ENCODE data around the gene CNN3.

Gene CNN3

DNA sequence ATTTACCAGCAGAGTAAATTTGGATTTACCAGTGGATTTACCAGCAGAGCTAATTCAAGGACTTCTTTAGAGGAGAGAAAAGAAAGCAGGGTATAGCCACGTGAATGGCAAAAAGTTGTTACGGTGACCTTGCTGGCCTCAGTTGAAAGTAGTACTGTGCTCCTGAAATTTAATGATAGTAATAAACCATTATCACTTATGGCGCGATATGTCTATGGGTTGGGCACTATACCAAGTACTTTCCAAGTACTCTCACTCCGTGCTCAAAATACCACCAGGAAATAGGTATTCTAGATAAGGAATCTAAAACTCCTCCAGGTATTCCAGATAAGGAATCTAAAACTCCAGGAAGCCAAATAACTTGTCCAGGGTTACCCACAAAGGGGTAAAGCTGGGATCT, 70.9 kb downstream of the CNN3 start:
- TF ChIP-seq, protein P1, sequence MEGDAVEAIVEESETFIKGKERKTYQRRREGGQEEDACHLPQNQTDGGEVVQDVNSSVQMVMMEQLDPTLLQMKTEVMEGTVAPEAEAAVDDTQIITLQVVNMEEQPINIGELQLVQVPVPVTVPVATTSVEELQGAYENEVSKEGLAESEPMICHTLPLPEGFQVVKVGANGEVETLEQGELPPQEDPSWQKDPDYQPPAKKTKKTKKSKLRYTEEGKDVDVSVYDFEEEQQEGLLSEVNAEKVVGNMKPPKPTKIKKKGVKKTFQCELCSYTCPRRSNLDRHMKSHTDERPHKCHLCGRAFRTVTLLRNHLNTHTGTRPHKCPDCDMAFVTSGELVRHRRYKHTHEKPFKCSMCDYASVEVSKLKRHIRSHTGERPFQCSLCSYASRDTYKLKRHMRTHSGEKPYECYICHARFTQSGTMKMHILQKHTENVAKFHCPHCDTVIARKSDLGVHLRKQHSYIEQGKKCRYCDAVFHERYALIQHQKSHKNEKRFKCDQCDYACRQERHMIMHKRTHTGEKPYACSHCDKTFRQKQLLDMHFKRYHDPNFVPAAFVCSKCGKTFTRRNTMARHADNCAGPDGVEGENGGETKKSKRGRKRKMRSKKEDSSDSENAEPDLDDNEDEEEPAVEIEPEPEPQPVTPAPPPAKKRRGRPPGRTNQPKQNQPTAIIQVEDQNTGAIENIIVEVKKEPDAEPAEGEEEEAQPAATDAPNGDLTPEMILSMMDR (IDR thresholded peaks at IDR 0.05; ENCODE audit: low read depth, low read length): no peak
- DNase-seq (ENCODE audit: low read depth, low spot score): no peak
- no peak overlapping the region for H3K4me3 ChIP-seq (ENCODE audit: low read depth, low read length)
- in situ Hi-C loops (cut with HindIII; ENCODE audit: low sequenced_read_pairs): no loop called here

DNA sequence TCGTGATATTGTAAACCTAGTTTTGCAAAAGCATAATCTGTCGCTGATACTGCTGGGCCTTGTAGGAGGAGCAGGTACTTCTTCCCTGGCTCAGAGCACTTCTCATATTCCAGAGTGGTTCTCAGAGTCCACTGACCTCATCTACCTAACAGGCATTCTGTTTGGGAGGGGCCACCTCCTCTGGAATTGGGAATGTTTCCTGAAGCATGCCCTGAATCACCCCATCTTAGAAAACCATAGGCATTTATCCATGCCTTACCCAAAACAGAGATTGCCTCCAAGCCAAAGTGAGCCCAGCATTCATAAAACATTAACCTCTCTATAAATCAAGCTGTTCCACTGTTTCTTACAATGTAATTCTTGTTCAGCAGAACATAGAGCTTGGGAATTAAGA, 71.6 kb downstream of the CNN3 start:
- TF ChIP-seq, protein P1 (IDR thresholded peaks at IDR 0.05; ENCODE audit: low read depth, low read length): no peak
- in situ Hi-C loops (cut with HindIII; ENCODE audit: low sequenced_read_pairs): no loop called here
- no peak for DNase-seq (ENCODE audit: low read depth, low spot score)

DNA sequence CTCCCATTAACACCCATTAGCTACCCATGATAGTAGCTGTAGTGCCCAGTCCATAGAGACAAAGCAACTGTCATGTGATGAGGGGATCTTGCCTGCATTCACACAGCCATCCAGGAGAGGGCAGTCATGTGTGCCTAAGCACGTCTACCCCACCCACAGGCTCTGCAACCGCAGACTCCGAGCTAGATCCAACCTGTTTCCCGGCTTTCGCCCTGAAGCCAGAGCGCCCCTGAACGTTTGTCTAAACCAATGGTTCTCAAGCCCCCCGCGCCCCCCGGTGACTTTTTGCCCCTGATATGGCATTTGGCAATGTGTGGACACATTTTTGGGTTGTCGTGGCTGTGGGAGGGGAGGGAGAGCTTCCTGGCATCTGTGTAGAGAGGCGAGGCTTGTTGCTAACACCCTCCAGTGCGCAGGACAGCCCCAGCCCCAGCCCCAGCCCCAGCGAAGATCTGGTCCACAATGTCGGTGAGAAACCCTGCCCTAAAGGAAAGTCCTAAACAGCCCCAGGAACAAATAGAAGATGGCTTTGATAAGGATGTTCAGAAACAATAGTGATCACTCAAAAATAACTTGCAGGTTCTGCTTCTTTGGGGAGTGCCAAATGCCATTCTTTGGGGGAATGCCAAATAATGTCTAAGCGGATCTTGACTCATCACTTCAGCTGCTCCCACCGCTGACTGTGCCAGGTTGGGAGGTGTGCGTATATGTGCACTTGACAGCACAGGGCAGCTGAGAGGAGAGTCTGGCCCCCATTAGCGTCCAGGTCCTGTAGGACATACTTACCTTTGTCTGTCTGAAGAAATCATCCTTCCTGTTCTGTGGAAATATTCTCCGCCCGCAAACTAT, 72.2 kb downstream of the CNN3 start:
- peak; percentile 91 for DNase-seq (ENCODE audit: low read depth, low spot score)
- H3K4me3 ChIP-seq (ENCODE audit: low read depth, low read length): peak overlapping the region; percentile 43
- in situ Hi-C loops (cut with HindIII; ENCODE audit: low sequenced_read_pairs): no loop called here
- TF ChIP-seq, protein P1 (IDR thresholded peaks at IDR 0.05; ENCODE audit: low read depth, low read length): peak; percentile 96

More for the DNA sequence above, 71.6 kb downstream of the CNN3 start:
- no peak overlapping the region for H3K4me3 ChIP-seq (ENCODE audit: low read depth, low read length)

DNA sequence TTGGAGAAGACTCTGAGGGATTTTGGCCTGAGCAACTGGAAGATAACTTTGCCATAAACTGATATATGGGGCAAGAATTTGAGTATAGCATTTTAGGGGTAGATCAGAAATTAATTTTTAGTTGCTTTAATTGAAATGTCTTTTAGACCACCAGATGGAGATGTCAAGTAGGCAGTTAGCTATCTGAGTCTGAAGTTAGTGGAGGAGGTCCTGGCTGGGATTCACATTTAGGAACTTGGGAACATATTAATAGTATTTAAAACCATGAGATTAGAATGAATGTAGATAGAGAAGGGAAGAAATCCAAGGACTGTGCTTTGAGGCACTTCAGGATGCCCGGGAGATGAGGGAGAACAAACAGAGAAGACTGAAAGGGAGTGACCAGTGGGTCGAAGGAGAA, 74.1 kb downstream of the CNN3 start:
- DNase-seq (ENCODE audit: low read depth, low spot score): no peak
- H3K4me3 ChIP-seq (ENCODE audit: low read depth, low read length): no peak overlapping the region
- in situ Hi-C loops (cut with HindIII; ENCODE audit: low sequenced_read_pairs): no loop called here
- TF ChIP-seq, protein P1 (IDR thresholded peaks at IDR 0.05; ENCODE audit: low read depth, low read length): peak; percentile 10

DNA sequence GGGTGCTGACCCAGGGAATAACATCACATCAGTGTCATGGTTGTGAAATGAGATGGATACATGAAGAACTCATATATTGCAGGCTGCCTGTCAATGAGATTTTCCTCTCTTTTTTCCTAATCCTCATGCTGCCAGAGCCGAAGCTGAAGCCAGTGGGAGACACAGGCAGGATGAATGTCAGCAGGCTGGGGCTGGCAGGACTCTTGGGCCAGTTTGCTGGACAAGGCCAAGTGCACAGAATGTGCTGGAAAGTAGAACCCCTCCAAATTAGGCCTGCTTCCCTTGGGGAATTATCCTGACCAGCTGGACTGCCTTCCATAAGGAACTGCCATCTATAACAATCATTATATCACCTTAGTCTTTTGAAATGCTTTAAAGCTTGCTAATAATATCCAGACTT, 75.3 kb downstream of the CNN3 start:
- no peak overlapping the region for H3K4me3 ChIP-seq (ENCODE audit: low read depth, low read length)
- no peak for DNase-seq (ENCODE audit: low read depth, low spot score)
- TF ChIP-seq, protein P1 (IDR thresholded peaks at IDR 0.05; ENCODE audit: low read depth, low read length): no peak
- in situ Hi-C loops (cut with HindIII; ENCODE audit: low sequenced_read_pairs): no loop called here
